HUES6 (cell line): ENCODE data around the gene CACNA2D3.

Experiments
- H3K27ac ChIP-seq: 2 replicates; pipeline ENCODE4 v1.7.0; 2013; ENCODE audit warnings: low read depth, mild to moderate bottlenecking, low read length, inconsistent platforms
- H3K27me3 ChIP-seq: 2 replicates; pipeline ENCODE4 v1.6.1; 2013; ENCODE audit warnings: low read length; ENCODE audit not compliant: control insufficient read depth, insufficient read depth
- H3K36me3 ChIP-seq: 2 replicates; pipeline ENCODE4 v1.6.1; 2013; ENCODE audit warnings: low read length; ENCODE audit not compliant: control insufficient read depth, insufficient read depth
- H3K4me1 ChIP-seq: 2 replicates; pipeline ENCODE4 v1.6.1; 2013; ENCODE audit warnings: low read length; ENCODE audit not compliant: control insufficient read depth, insufficient read depth
- H3K4me3 ChIP-seq: 2 replicates; pipeline ENCODE4 v1.5.1; 2013; ENCODE audit warnings: low read depth, low read length
- H3K9ac ChIP-seq: one replicate; pipeline ENCODE4 v1.6.1; 2013; ENCODE audit warnings: mild to moderate bottlenecking, low read length
- H3K9me3 ChIP-seq: 2 replicates; pipeline ENCODE4 v1.6.1; 2013; ENCODE audit warnings: low read depth, low read length; ENCODE audit not compliant: control insufficient read depth, insufficient read depth

Gene CACNA2D3

GRCh38 chr3:54353946-54354345, 231.6 kb downstream of the CACNA2D3 start:
- Histone ChIP-seq H3K27me3 (no peaks in the 10 kb centered on the region), H3K36me3 (no peaks in the 10 kb centered on the region), H3K27ac (no peak overlapping the region), H3K4me3 (no peak overlapping the region), H3K4me1 (peaks cover 17% of the 10 kb centered on the region), H3K9ac (no peak overlapping the region), H3K9me3 (no peaks in the 10 kb centered on the region)

- H3K9me3 ChIP-seq, result no peaks in the 10 kb centered on the region
- H3K4me3 ChIP-seq, result no peak overlapping the region
- H3K36me3 ChIP-seq, result no peaks in the 10 kb centered on the region
- no peak overlapping the region for H3K9ac ChIP-seq
- H3K27ac ChIP-seq, result no peak overlapping the region
- H3K27me3 ChIP-seq, result no peaks in the 10 kb centered on the region
- H3K4me1 ChIP-seq, result peaks cover 10% of the 10 kb centered on the region
Observed at GRCh38 chr3:54355800-54356199, 233.4 kb downstream of the CACNA2D3 start.

- no peaks in the 10 kb centered on the region for H3K36me3 ChIP-seq
- no peaks in the 10 kb centered on the region for H3K27me3 ChIP-seq
- H3K4me3 ChIP-seq, result no peak overlapping the region
- H3K9me3 ChIP-seq, result no peaks in the 10 kb centered on the region
- no peak overlapping the region for H3K9ac ChIP-seq
- H3K4me1 ChIP-seq, result peaks cover 10% of the 10 kb centered on the region
- H3K27ac ChIP-seq, result no peak overlapping the region
Observed at GRCh38 chr3:54356261-54357045, 234.1 kb downstream of the CACNA2D3 start.

- Histone ChIP-seq H3K9ac (no peak overlapping the region), H3K27ac (no peak overlapping the region), H3K4me1 (peaks cover 10% of the 10 kb centered on the region), H3K27me3 (no peaks in the 10 kb centered on the region), H3K4me3 (no peak overlapping the region), H3K9me3 (no peaks in the 10 kb centered on the region), H3K36me3 (no peaks in the 10 kb centered on the region)
Observed at GRCh38 chr3:54357301-54357700, 234.9 kb downstream of the CACNA2D3 start.

- Histone ChIP-seq H3K36me3 (no peaks in the 10 kb centered on the region), H3K9ac (no peak overlapping the region), H3K4me1 (peaks cover 10% of the 10 kb centered on the region), H3K4me3 (no peak overlapping the region), H3K27ac (no peak overlapping the region), H3K9me3 (no peaks in the 10 kb centered on the region), H3K27me3 (no peaks in the 10 kb centered on the region)
Observed at GRCh38 chr3:54358316-54358715, 236.0 kb downstream of the CACNA2D3 start.

GRCh38 chr3:54358969-54359694, 236.8 kb downstream of the CACNA2D3 start:
- Histone ChIP-seq H3K9ac (no peak overlapping the region), H3K4me3 (no peak overlapping the region), H3K27ac (no peak overlapping the region), H3K36me3 (no peaks in the 10 kb centered on the region), H3K9me3 (no peaks in the 10 kb centered on the region), H3K4me1 (peaks cover 6% of the 10 kb centered on the region), H3K27me3 (no peaks in the 10 kb centered on the region)

GRCh38 chr3:54360320-54360719, 238.0 kb downstream of the CACNA2D3 start:
- Histone ChIP-seq H3K9me3 (no peaks in the 10 kb centered on the region), H3K36me3 (no peaks in the 10 kb centered on the region), H3K27me3 (no peaks in the 10 kb centered on the region), H3K9ac (no peak overlapping the region), H3K4me1 (peaks cover 6% of the 10 kb centered on the region), H3K4me3 (no peak overlapping the region), H3K27ac (no peak overlapping the region)

- Histone ChIP-seq H3K9ac (no peak overlapping the region), H3K36me3 (no peaks in the 10 kb centered on the region), H3K27ac (no peak overlapping the region), H3K4me1 (peaks cover 6% of the 10 kb centered on the region), H3K4me3 (no peak overlapping the region), H3K27me3 (no peaks in the 10 kb centered on the region), H3K9me3 (no peaks in the 10 kb centered on the region)
Observed at GRCh38 chr3:54361746-54362283, 239.5 kb downstream of the CACNA2D3 start.

- Histone ChIP-seq H3K9me3 (no peaks in the 10 kb centered on the region), H3K9ac (no peak overlapping the region), H3K4me1 (no peaks in the 10 kb centered on the region), H3K27ac (no peak overlapping the region), H3K27me3 (no peaks in the 10 kb centered on the region), H3K36me3 (no peaks in the 10 kb centered on the region), H3K4me3 (no peak overlapping the region)
Observed at GRCh38 chr3:54366007-54366750, 243.8 kb downstream of the CACNA2D3 start.

- no peak overlapping the region for H3K4me3 ChIP-seq
- no peaks in the 10 kb centered on the region for H3K36me3 ChIP-seq
- H3K27me3 ChIP-seq, result no peaks in the 10 kb centered on the region
Observed at GRCh38 chr3:54366839-54367238, 244.5 kb downstream of the CACNA2D3 start.

More at GRCh38 chr3:54366839-54367238, 244.5 kb downstream of the CACNA2D3 start:
- Histone ChIP-seq H3K4me1 (no peaks in the 10 kb centered on the region), H3K9ac (no peak overlapping the region), H3K27ac (no peak overlapping the region), H3K9me3 (no peaks in the 10 kb centered on the region)
